Calu3 (cell line): ENCODE results near the gene PER2. TPM values are rescaled to one million over a fixed set of nuclear protein-coding genes. Genes with fewer than 3 reads are reported as not detected.
A peak's percentile ranks its signal among the peaks of the same experiment; 100 is the strongest.
"Not testable (repeated sequence)": the region's sequence is repeated elsewhere in the genome, so short reads cannot be mapped to it uniquely, and the experiment has no call there.

Experiments
- BruUV-seq: library from RNA; stranded (reverse); fragments of 400-500 nt; replicated peaks from 2 replicates; lab custom pipeline; 2021; lab: Mats Ljungman, UMichigan
- CTCF ChIA-PET: fragments of 300-600 bp; sonication (Branson Sonifier 250); formaldehyde crosslinking; loops from one replicate; lab custom pipeline; 2022; ENCODE audit warnings: antibody characterized with exemption; lab: Charles Lee
- DNase-seq: peaks from one replicate; pipeline ENCODE4 v3.0.0; 2022
- H3K27ac Mint-ChIP-seq: one replicate; pipeline ENCODE4 v1.8.0; 2022; ENCODE audit warnings: mixed read lengths; ENCODE audit not compliant: unreplicated experiment
- H3K27me3 Mint-ChIP-seq: one replicate; pipeline ENCODE4 v1.8.0; 2022; ENCODE audit warnings: mixed read lengths; ENCODE audit not compliant: unreplicated experiment
- H3K36me3 Mint-ChIP-seq: one replicate; pipeline ENCODE4 v1.8.0; 2022; ENCODE audit warnings: mild to moderate bottlenecking, moderate library complexity, mixed read lengths; ENCODE audit not compliant: insufficient read depth, unreplicated experiment
- H3K4me1 Mint-ChIP-seq: one replicate; pipeline ENCODE4 v1.8.0; 2022; ENCODE audit warnings: mild to moderate bottlenecking, low read depth, mixed read lengths; ENCODE audit not compliant: unreplicated experiment
- H3K4me3 Mint-ChIP-seq: one replicate; pipeline ENCODE4 v1.8.0; 2022; ENCODE audit warnings: mild to moderate bottlenecking, low read depth, moderate library complexity, mixed read lengths; ENCODE audit not compliant: unreplicated experiment
- H3K9me3 Mint-ChIP-seq: one replicate; pipeline ENCODE4 v1.8.0; 2022; ENCODE audit warnings: low read depth, mixed read lengths; ENCODE audit not compliant: unreplicated experiment
- CTCF ChIP-seq: fragments of 200-600 bp; IDR thresholded peaks from one replicate; pipeline ENCODE4 v1.8.0; 2022; ENCODE audit warnings: antibody characterized with exemption; ENCODE audit not compliant: unreplicated experiment
- intact Hi-C: fragments of 100-400 bp; cut with micrococcal nuclease; formaldehyde crosslinking; loops from one replicate; pipeline ENCODE4 v1.10.0; 2022; ENCODE audit not compliant: unreplicated experiment
- total RNA-seq: library from RNA; stranded (reverse); gene quantifications from 2 replicates; pipeline ENCODE4 v1.2.3, GENCODE V29; 2022

PER2 gene
- total RNA-seq, 1 experiment from 2014 or later = 14.0 TPM

GRCh38 chr2:238279324-238279682 lies 9.1 kb downstream of the PER2 start:
- Mint-ChIP-seq H3K9me3 (no peaks in the 10 kb centered on the region), H3K36me3 (peaks cover 15% of the 10 kb centered on the region), H3K27me3 (no peaks in the 10 kb centered on the region), H3K4me3 (no peak overlapping the region), H3K4me1 (peaks cover 13% of the 10 kb centered on the region), H3K27ac (no peak overlapping the region)
- intact Hi-C loops = no loop called here
- TF ChIP-seq CTCF = no peak
- no TSS peak for BruUV-seq
- CTCF ChIA-PET = no interaction called here
- DNase-seq = no peak

- Mint-ChIP-seq H3K4me3 (no peak overlapping the region), H3K36me3 (peaks cover 20% of the 10 kb centered on the region), H3K27me3 (no peaks in the 10 kb centered on the region), H3K27ac (no peak overlapping the region), H3K9me3 (no peaks in the 10 kb centered on the region), H3K4me1 (peaks cover 8% of the 10 kb centered on the region)
- CTCF ChIA-PET = interaction anchor here (1.0 kb wide), 1 partner anchor 14 kb away, joined by 4 read pairs; no protein-coding TSS in a partner anchor
- no TSS peak for BruUV-seq
- intact Hi-C loops = no loop called here
- DNase-seq = no peak
- TF ChIP-seq CTCF = no peak
Measured at GRCh38 chr2:238278626-238279323, 9.6 kb downstream of the PER2 start.

- H3K4me3 Mint-ChIP-seq = no peak overlapping the region
- no peak for DNase-seq
- peaks cover 28% of the 10 kb centered on the region for H3K36me3 Mint-ChIP-seq
- no peaks in the 10 kb centered on the region for H3K27me3 Mint-ChIP-seq
- intact Hi-C loops = no loop called here
- CTCF ChIA-PET = no interaction called here
- H3K9me3 Mint-ChIP-seq = no peaks in the 10 kb centered on the region
- peaks cover 8% of the 10 kb centered on the region for H3K4me1 Mint-ChIP-seq
- no TSS peak for BruUV-seq
- no peak overlapping the region for H3K27ac Mint-ChIP-seq
- TF ChIP-seq CTCF = peak; percentile 23
Measured at GRCh38 chr2:238277695-238278094, 10.7 kb downstream of the PER2 start.

- peaks cover 44% of the 10 kb centered on the region for H3K36me3 Mint-ChIP-seq
- no peak for DNase-seq
- CTCF ChIA-PET = interaction anchor here (1.7 kb wide), 1 partner anchor 11 kb away, joined by 9 read pairs; no protein-coding TSS in a partner anchor
- H3K27me3 Mint-ChIP-seq = no peaks in the 10 kb centered on the region
- TF ChIP-seq CTCF = no peak
- H3K9me3 Mint-ChIP-seq = no peaks in the 10 kb centered on the region
- H3K27ac Mint-ChIP-seq = no peak overlapping the region
- H3K4me3 Mint-ChIP-seq = no peak overlapping the region
- H3K4me1 Mint-ChIP-seq = no peaks in the 10 kb centered on the region
- intact Hi-C loops = no loop called here
- BruUV-seq = no TSS peak
Measured at GRCh38 chr2:238274152-238274865, 14.1 kb downstream of the PER2 start.

GRCh38 chr2:238273433-238273832 lies 15.0 kb downstream of the PER2 start:
- H3K9me3 Mint-ChIP-seq, DNase-seq, H3K4me1 Mint-ChIP-seq, H3K27me3 Mint-ChIP-seq, H3K4me3 Mint-ChIP-seq, intact Hi-C loops, H3K27ac Mint-ChIP-seq, BruUV-seq: not testable (repeated sequence)
- CTCF ChIA-PET = interaction anchor here (0.7 to 1.9 kb wide), 2 partner anchors 10 to 209 kb away, joined by 3 to 5 read pairs; no protein-coding TSS in a partner anchor
- H3K36me3 Mint-ChIP-seq = peaks cover 44% of the 10 kb centered on the region
